ENCODE measurements around the gene HSD3B7.

Gene HSD3B7

DNA sequence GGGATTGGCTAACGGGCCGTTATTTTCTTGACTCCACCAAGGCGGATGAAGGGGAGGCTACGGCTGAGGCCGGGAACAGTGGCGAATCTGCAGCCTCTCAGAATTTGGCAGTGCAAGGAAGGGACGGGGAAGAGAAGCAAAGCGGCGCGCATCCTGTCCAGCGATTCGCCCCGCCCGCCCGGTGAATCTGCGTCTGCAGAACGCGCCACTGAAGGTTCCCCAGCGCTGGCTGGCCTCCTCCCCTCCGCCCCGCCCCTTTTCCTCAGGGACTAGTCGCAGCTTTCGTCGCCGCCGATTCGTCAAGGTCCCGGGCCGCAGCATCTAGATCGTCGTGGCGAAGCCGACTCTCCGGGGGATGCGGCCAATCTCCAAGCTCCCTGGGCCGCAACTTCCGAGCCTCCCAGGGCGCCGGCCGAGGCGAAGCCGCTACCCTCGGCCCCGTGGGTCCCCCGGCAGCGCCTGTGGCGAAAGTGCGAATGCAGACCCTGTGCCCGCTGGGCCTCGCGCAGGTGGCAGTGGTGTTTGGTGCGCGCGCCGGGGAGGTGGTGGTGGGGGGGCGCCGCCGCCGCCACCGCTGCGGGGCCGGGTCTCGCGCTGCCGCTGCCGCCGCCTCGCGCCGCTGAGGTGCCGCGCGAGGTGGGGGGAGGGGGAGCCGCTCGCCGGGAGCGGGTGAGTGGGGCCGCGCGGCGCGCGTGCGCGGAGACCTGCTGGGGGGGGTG, 27.4 kb upstream of the HSD3B7 start, which contains the start of gene SETD1A:
TSS of gene SETD1A (plus strand) at position 299 of the 719 bp plus-strand sequence. CDS start 978 bp downstream, outside the sequence.
- peak; percentile 94 for DNase-seq (ENCODE audit: low read depth)

GRCh38 chr16:30958175-30959079, 26.6 kb upstream of the HSD3B7 start:
- peak; percentile 61 for DNase-seq (ENCODE audit: low read depth)

DNA sequence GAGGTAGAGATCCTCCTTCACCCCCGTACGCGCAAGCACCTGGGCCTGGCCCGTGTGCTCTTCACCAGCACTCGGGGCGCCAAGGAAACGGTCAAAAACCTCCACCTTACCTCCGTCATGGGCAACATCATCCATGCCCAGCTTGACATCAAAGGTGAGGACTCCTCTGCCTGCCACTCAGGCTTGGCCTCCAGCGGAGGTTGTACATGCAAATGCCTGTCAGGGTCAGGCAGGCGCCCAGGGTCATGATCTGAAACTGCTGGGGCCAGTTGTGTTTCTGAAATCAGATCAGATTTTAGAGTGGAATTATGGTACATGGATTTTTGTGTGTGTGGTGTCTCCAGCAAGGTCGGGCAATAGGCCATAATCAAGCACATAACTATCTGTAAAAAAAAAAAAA, 23.6 kb upstream of the HSD3B7 start:
- no peak for DNase-seq (ENCODE audit: low read depth)

DNA sequence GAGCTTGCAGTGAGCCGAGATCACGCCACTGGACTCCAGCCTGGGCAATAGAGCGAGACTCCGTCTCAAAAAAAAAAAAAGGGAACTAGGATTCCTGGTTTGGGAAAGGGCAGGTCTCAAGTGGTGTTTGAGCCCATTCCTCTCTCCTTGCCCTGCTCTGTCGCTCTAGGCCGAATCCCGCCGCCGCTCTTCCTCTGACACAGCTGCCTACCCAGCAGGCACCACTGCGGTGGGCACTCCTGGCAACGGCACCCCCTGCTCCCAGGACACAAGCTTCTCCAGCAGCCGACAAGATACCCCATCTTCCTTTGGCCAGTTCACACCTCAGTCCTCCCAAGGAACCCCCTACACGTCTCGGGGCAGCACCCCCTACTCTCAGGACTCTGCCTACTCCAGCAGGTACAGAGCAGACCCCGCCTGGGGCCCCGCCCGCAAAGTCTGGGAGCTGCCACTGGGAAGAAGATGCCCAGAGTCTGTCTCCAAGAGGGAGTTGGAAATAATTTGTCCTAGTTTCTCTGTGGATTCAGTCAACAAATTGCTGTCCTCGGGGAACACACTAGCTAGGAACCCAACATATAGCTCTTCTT, 21.0 kb upstream of the HSD3B7 start:
- DNase-seq (ENCODE audit: low read depth): no peak

DNA sequence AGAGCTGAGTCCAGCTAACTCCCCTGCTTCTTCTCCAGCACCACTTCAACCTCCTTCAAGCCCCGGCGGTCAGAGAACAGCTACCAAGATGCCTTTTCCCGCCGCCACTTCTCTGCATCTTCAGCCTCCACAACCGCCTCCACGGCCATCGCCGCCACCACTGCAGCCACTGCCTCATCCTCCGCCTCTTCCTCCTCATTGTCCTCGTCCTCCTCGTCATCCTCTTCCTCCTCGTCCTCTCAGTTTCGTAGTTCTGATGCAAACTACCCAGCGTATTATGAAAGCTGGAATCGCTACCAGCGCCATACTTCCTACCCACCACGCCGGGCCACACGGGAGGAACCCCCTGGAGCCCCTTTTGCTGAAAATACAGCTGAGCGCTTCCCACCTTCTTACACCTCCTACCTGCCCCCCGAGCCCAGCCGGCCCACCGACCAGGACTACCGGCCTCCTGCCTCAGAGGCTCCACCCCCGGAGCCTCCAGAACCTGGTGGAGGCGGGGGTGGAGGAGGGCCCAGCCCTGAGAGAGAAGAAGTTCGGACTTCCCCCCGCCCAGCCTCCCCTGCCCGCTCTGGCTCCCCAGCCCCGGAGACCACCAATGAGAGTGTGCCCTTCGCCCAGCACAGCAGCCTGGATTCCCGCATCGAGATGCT, 20.3 kb upstream of the HSD3B7 start:
- no peak for DNase-seq (ENCODE audit: low read depth)

- no peak for DNase-seq (ENCODE audit: low read depth)
Observed at GRCh38 chr16:30965436-30965835, 19.6 kb upstream of the HSD3B7 start.

DNA sequence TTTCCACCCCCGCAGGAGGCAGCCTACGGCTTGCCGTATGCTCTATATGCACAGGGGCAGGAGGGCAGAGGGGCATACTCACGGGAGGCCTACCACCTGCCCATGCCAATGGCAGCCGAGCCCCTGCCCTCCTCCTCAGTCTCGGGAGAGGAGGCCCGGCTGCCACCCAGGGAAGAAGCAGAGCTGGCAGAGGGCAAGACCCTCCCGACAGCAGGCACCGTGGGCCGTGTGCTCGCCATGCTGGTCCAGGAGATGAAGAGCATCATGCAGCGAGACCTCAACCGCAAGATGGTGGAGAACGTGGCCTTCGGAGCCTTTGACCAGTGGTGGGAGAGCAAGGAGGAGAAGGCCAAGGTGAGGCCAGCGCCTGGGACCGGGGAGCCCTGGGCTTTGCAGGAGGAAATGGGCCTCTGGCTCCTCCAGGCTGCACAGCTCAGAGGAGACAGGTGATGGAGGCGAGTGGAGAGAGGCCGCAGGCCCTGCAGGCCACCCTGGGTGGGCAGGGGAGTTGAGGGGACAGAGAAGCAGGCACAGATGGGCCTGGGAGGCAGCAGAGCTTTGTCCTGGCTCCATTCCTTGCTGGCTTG, 18.9 kb upstream of the HSD3B7 start:
- DNase-seq (ENCODE audit: low read depth): no peak

GRCh38 chr16:30967795-30968194, 17.2 kb upstream of the HSD3B7 start:
- no peak for DNase-seq (ENCODE audit: low read depth)

- DNase-seq (ENCODE audit: low read depth): no peak
Observed at GRCh38 chr16:30969246-30969842, 15.7 kb upstream of the HSD3B7 start.

DNA sequence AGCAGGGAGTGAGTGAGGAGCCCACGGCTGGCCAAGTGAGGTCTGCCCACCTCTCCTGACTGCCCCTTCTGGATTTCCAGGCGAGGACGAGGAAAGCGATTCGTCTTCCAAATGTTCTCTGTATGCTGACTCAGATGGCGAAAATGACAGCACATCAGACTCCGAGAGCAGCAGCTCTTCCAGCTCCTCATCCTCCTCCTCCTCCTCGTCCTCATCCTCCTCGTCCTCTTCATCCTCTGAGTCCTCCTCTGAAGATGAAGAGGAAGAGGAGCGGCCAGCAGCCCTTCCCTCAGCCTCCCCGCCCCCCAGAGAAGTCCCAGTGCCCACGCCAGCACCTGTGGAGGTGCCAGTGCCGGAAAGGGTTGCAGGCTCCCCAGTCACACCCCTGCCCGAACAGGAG, 13.7 kb upstream of the HSD3B7 start:
- no peak for DNase-seq (ENCODE audit: low read depth)

DNA sequence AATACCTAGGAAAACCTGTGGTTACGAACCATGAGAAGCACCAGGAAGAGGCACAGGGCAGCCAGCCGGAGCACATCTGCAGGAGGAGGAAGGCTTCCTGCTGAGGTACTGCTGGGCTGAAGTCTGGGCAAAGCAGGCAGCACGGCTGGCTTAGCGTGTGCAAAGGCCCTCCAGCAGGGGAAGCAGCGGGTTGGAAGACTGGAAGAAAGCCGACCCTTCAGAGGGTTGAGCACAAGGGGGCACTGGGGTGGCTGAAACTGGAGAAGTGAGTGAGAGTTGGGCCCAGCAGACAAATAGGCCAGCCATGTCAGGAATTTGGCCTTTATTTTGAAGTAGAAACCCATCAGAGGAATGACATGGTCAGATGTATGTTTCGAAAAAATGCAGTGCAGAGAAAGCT, 12.1 kb upstream of the HSD3B7 start:
- no peak for DNase-seq (ENCODE audit: low read depth)

- DNase-seq (ENCODE audit: low read depth): no peak
Observed at GRCh38 chr16:30974348-30974747, 10.7 kb upstream of the HSD3B7 start.

DNA sequence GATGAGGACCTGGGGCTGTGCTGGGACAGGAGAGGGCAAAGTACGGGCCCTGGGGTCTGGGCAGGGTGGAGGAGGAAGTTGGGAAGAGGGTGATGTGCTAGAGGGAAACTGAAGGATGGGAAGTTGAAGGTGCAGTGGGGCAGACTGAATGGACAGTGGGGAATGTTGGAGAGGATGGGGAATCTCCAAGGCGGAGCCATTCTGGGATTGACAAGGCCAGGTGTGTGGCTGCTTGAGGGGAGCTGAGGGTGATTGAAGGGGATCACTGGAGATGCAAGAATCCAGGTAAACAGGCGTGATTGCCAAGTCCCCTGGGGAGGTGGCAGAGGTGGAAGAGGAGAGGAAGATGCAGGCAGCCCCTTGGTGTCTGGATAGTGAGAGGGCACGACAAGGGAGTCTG, 8.5 kb upstream of the HSD3B7 start:
- DNase-seq (ENCODE audit: low read depth): no peak

DNA sequence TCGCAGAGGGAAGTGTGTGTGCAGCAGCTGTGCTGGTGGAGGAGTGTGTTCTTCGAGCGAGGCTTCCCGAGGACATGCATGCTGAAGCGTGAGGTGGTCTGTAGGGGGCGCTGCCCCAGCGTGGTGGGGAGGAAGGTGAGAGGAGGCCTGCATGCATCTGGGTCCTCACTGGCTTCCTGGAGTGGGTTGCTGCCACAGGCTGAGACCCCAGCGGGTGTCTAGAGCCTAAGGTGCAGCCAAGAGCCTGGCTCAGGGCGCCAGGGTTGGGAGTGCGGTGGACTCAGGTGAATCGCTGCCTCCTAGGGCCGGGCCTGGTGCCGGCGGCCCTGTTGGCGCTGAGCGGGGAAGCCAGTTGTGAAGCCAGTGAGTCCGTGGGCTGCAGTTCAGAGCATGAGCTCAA, 7.5 kb upstream of the HSD3B7 start:
- no peak for DNase-seq (ENCODE audit: low read depth)

DNA sequence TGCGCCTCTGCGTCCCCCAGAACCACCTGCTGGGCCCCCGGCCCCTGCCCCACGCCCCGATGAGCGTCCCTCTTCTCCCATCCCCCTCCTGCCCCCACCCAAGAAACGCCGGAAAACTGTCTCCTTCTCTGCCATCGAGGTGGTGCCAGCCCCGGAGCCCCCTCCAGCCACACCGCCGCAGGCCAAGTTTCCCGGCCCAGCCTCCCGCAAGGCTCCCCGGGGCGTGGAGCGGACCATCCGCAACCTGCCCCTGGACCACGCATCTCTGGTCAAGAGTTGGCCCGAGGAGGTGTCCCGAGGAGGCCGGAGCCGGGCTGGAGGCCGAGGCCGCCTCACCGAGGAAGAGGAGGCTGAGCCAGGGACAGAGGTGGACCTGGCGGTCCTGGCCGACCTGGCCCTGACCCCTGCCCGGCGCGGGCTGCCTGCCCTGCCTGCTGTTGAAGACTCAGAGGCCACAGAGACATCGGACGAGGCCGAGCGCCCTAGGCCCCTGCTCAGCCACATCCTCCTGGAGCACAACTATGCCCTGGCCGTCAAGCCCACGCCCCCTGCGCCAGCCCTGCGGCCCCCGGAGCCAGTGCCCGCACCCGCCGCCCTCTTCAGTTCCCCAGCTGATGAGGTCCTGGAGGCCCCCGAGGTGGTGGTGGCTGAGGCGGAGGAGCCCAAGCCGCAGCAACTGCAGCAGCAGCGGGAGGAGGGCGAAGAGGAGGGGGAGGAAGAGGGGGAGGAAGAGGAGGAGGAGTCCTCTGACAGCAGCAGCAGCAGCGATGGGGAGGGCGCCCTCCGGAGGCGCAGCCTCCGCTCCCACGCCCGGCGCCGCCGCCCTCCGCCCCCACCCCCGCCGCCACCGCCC, 5.6 kb upstream of the HSD3B7 start:
- no peak for DNase-seq (ENCODE audit: low read depth)

DNA sequence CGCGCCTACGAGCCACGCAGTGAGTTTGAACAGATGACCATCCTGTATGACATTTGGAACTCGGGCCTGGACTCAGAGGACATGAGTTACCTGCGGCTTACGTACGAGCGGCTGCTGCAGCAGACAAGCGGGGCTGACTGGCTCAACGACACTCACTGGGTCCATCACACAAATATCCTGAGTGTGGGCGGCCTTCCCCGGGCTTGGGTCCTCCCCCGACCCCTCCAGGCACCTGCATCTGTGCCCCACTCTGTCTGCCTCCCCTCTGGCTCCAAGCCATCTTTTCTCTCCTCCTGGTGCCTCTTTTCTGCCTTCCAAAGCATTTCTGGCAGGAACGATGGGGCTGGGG, 5.0 kb upstream of the HSD3B7 start:
- no peak for DNase-seq (ENCODE audit: low read depth)

- no peak for DNase-seq (ENCODE audit: low read depth)
Observed at GRCh38 chr16:30980434-30980833, 4.6 kb upstream of the HSD3B7 start.

DNA sequence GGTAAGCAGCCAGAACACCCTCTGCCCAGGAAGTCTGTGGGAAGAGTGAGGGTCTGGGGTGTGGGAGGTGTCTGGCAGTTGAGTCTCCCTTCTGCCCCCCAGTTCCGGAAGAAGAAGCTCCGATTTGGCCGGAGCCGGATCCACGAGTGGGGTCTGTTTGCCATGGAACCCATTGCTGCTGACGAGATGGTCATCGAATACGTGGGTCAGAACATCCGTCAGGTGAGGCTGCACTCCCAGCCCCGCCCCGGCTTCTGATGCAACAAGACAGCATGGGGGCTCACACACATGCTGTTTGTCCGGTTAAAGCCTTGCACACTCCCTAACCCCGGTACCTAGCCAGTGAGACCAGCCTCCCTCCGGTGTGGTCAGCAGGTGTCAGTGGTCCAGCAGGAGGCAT, 4.0 kb upstream of the HSD3B7 start:
- DNase-seq (ENCODE audit: low read depth): no peak

DNA sequence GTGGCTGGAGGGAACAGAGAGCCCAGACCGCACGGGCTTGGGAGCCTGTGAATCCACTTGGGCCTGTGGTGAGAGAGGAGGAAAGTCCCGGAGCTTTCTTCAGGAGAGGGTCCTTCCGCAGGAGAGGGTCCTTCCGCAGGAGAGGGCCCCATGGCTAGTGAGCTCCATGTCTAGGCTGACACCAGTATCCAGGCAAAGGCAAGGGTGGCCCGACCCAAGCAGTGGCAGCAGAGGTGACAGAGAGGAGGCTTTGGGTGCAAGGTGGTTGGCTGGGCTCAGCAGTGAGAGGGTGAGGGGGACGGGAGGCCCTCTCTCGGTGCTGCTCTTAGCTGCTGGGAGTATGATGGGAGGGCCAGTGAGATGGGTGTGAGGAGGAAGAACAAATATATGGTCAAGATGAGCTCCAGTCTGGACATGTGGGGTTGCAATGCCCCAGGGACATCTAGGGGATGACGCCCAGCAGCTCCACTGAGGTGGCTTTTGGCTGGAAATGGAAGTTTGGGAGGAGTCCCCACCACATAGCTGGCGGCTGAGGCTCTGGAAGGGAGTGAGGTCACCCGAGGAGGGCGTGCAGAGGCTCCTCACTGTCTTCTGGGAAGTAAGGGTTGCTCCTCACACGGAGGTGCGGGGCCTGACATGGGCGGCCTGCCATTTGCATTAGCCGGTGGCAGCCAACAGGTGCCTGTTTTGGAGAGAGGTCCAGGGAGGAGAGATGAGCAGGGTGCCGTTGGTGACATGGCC, 2.3 kb upstream of the HSD3B7 start:
- DNase-seq (ENCODE audit: low read depth): no peak

DNA sequence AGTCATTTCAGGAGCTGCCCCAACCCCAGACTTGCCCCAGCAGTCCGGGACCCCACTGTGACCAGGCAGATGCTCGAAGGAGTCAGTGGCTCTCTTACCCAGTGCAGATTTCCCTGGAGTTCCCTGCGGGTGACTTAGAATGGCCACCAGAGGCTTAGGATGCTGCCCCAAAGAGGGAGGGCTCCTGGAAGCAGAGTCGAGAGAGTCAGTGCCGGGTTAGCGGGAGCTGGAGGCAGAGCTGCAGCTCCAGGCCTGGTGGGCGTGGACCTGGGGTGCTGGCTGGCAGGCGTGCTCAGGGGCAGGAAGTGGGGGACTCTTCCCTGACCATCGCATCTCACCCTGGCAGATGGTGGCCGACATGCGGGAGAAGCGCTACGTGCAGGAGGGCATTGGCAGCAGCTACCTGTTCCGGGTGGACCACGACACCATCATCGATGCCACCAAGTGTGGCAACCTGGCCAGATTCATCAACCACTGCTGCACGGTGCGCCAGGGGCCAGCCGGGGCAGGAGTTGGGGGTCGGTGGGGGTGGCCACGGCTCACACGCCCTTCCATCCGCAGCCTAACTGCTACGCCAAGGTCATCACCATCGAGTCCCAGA, 1.6 kb upstream of the HSD3B7 start:
- DNase-seq (ENCODE audit: low read depth): no peak

All from T-helper 22 cell (primary cell).